Stimulated activated CD8-positive, alpha-beta memory T cell treated with anti-CD3 and anti-CD28 coated beads, Interleukin-15, amount 100 ng/mL, for 1 hour (primary cell): ENCODE results near the gene SH2B2.

Experiments used
- DNase-seq: peaks from one replicate; pipeline ENCODE4 v3.0.0-alpha.2; 2020; ENCODE audit warnings: low read depth

Gene SH2B2

GRCh38 chr7:102266541-102266940 is 20.1 kb upstream of the SH2B2 start:
- no peak for DNase-seq

DNA sequence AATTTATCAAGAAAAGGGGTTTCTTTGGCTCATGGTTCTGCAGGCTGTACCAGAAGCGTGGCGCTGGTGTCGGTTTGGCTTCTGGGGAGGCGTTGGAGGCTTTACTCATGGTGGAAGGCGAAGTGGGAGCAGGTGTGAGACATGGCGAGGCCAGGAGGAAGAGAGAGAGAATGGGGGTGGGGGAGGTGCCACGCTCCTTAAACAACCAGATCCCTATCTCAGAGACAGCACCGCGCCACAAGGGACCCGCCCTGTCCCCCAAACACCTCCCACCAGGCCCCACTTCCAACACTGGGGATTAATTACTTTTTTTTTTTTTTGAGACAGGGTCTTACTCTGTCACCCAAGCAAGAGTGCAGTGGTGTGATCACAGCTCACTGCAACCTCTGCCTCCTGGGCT is 18.0 kb upstream of the SH2B2 start:
- no peak for DNase-seq

DNA sequence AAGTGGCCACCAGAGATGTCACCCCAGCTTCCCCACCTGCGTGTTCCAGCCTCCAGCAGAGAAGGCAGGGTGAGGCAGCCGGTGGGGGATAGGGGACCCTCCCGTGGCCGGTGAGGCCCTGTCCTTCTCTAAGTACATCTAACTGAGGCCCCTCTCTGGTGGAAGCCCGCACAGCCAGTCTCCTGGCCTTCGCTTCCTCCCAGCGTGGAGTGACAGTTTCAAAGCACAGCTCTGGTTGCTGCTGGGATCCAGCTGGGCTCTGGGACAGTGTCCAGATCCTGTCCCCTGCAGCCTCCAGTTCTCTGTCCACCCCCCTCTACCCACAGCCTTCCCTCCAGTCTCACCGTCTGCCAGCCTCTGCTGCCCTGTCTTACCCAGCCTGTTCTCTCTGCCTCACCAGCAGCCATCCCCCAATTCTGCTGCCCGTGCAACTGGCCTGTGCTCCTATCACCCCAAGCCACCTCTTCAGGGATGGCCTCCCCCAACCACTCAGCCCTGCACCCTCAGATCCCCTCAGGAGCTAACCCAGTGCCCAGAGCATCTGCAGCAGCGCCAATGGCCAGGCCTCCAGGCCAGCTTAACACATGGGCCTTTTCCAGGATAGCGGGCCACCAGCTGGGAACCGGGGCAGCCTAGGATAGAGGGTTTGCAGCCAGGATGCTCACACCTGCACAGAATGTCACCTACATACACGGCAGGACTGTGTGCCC is 16.3 kb upstream of the SH2B2 start:
- DNase-seq, result no peak

DNA sequence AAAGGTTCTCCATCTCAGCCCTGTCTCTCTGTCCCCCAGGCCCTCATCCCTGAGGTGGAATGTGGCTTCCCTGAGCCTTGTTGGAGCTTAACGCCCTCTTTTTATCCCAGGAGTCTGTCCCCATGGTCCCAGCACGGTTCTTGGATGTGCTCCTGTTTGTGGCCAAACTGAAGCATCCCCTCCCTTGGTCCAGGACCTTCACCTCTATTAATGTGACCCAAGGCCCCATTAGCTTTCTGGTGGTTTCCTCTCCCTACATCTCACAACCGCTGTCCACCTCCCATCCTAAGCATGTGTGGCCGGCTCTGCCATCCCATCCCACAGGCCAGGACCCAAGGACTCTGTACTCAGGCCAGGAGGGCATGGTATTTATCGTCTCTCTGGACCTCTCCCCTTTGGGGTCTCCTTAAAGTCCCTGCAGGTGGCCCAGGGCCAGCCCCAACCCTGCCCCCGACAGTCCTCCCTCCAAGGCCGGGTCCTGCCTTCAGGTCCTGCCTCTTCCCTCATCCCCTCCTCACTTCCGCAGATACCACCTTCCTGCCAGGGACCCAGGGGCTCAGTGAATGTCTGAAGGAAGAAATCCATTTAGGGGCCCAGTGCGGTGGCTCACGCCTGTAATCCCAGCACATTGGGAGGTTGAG is 15.4 kb upstream of the SH2B2 start:
- no peak for DNase-seq

DNA sequence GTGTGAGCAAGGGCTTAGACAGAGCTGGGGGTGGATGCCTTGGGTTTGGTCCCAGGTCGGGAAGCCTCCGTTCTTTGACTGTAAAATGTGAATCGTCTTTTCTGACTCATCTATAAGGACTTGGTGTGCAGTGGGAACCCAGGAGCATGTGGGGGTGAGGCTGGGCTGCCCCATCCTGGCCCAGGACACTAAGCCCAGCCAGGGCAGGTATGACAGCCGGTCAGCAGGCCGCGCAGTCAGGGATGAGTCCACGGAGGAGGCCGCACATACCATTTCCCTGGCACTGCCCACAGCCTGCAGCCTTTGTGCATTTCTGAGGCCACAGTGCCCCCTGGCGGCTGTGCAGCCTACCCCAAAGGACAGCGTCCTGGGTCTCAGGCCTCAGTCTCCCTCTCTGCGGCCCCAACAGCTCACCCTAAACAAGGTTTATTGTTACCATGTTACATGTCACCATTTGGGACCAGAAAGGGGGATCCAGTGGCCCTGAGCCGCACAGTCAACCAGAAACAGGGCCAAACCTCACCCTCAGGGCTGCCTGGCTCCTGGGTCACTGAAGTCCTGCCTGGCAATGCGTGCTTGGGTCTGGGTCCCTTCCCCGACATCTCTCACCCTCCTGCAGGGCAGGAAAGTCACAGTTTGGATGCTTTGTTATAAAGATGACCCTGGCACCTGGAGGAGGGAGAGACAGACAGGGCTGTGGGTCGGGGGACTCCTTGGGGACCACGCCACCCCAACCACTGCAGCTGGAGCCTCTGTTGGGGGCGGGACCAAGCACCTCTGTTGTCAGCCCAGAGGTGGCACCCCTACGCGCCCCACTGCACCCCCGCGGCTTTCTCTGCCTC is 14.4 kb upstream of the SH2B2 start:
- DNase-seq, result peak; percentile 57

DNA sequence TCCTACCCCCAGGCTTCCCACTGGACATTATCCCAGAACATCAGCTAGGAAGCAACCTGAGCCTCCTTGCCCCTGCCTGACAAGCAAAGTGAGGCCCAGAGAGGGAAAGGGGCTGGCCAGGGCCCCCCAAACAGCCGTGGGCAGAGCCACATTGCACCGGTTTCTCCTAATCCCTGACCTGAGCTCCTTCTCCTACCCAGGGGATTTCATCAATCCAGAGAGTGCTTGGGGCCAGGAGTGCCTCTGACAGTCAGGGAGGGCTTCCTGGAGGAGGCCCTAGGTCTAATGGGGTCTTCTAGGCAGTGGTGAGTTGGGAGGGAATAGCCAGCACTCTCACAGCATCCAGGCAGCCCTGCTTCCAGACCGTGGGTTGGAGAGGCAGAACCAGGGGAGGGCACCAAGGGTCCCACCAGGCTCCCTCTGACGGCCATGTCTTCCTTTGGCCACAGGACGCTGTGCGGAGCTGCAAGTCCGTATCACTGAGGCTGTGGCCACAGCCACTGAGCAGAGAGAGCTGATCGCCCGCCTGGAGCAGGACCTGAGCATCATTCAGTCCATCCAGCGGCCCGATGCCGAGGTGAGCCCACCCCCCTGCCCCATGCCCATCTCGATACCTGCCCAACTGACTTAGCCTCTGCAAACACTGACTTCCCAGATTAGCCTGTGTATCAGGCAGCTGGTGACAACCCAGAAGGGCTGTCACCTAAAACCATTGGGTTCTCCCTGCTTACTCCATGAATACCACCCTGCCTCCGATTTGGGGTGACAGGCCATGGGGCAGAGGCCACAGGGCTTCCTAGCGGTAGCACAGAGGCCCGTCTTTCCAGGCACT is 13.5 kb upstream of the SH2B2 start:
- DNase-seq, result no peak

GRCh38 chr7:102273749-102274712 is 12.6 kb upstream of the SH2B2 start:
- no peak for DNase-seq

- no peak for DNase-seq
These were observed 11.5 kb upstream of the SH2B2 start for GRCh38 chr7:102275123-102275703.

GRCh38 chr7:102277901-102278300 is 8.8 kb upstream of the SH2B2 start:
- no peak for DNase-seq

DNA sequence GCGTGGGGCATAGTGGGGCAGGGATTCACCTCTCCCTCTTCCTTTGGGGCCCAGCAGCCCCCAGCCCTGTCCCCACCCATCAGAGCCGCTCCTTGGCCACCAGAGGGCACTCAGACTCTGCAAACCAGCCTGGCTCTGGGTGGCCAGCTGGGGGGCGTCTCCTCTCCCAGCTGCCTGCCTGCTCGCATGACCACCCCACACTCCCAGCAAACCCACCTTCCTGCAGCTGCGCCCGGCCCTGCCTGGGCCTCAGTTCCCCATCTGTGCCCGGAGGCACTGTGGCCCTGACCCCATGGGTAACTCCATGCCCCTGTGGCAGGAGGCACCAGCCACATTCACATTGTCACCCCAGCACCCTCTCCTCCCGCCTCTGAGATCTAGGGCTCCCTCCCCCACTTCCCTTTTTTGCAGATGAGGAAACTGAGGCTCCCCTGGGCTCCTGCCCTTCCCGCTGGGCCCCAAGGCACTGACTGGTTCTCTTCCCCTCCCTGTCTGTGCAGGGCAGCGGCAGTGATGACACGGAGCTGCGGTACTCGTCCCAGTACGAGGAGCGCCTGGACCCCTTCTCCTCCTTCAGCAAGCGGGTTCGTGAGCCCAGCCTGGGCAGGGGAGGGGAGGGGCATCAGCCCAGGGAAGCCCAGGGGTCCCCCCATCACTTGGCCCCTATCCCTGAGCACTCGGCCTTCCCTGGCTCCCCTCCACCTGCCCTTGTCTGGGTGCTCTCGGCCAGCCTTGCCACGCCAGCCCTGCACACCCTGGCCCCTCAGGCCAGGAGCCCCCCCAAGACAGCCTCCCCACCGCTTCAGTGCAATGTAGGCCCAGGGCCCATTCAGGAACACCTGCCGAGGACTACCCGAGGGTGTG is 6.9 kb upstream of the SH2B2 start:
- DNase-seq, result peak; percentile 29

GRCh38 chr7:102280521-102280920 is 6.1 kb upstream of the SH2B2 start:
- DNase-seq, result no peak

DNA sequence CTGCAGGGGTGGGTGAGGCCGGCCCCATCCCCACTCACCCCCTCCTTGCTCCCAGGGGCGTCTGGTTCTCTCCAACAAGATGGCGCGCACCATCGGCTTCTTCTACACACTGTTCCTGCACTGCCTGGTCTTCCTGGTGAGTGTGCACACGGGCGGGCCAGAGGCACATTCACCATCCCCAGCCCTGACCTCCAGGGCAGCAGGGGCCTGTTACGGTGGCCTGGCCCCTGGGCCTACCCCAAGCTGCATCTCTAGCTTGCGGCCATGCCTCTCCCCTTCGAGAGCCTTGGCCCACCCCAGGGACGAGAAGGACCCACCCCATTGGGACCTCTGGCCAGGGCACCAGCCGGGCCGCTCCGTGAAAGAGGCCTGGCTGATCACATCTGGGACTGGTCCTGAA is 4.9 kb upstream of the SH2B2 start:
- DNase-seq, result no peak

DNA sequence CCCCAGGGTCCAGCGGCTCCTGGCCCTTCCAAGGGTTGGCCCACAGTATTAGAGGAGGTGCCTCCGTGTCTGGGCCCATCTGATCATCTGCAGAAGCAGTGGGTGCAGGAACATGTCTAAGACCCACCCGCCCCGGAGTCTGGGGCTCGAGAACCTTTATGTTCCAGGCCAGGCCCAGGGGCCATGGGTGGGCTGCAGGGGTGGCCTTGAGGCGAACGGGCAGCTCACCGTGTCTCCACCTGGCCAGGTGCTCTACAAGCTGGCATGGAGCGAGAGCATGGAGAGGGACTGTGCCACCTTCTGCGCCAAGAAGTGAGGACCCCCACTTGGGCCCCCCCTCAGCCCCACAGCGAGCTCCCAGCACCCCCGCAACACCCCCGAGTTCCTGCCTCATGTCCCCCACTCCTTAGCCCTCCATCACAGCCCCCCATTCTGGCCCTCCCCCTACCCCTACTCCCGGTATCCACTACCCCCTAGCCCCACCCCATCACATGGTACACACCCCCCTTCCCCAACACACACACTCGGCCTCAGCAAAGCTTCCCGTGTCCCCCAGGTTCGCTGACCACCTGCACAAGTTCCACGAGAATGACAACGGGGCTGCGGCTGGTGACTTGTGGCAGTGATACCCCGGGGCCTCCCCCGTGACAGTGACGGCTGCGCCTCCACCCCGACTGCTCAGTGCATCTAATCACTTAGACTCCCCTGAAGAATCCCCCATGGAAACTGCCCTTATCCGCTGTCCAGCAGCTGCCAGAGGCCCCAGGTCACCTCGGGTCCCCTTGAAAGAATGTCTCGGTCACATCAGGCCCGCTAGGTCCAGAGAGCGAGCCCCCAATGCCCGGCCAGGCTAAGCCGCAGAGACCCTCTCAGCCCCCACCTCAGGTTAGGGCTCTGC is 4.0 kb upstream of the SH2B2 start:
- no peak for DNase-seq

DNA sequence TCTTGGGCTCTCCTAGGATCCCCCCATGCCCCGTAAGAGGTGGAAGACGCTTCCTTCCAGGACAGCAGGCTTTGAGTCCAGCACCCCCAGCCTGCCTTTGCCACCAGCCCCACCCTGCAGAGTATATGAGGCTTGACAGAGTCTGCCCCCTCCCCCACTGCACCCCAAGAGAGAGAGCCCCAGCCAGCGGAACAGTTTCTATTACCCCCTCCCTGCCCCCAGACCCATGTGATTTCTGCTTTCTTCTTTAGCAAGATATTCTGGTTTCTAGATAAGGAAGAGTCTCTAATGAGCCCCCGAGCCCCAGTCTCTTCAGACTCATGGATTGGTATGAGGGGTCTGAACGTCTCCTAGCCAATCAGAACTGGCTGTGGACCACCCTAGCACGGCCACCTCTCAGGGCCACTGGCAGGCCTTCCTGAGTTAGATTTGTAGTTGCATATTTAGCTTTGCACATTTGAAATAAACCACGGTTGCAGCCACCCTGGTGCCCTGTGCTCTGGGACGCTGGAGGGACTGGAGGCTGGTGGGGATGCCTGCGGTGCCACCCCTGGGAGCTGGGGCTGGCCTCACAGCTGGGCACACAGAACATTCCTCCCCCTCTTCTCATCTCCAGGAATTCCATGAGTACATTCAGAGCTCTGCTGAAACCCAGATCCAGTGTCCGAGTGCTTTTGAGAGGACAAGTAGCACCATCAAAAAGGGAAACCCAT is 3.0 kb upstream of the SH2B2 start:
- DNase-seq, result no peak

DNA sequence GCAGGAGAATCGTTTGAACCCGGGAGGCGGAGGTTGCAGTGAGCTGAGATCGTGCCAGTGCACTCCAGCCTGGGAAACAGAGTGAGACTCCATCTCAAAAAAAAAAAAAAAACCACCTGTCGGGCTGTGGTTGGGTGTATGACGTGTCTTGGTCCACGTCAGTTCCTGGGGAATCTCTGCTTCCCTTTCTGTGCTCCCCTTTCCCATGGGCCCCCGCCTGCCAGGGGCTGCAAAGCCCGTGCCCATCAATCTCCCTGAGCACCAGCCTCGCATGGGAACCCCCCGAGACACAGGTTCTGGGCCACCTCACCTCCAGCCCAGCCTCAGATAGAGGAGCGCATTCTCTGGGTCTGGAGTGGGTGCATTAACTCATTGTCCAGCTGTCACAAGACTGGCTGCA is 2.3 kb upstream of the SH2B2 start:
- no peak for DNase-seq

- DNase-seq, result no peak
These were observed 1.7 kb upstream of the SH2B2 start for GRCh38 chr7:102284891-102285539.

- DNase-seq, result no peak
These were observed 980 bp upstream of the SH2B2 start for GRCh38 chr7:102285540-102286236.
